ENCODE measurements around the gene SH3TC2. TPM values are rescaled to one million over a fixed set of nuclear protein-coding genes. Genes with fewer than 3 reads are reported as not detected.

Gene SH3TC2
- 1 to 10 TPM in 2 of 3 donors, under 1 TPM in 1; 0.48 to 9.4 (median 2.3) TPM for total RNA-seq

- Histone ChIP-seq H3K27me3 (no peaks in the 10 kb centered on the region), H3K9me3 (no peaks in the 10 kb centered on the region), H3K4me3 (no peak within 1 kb of the TSS), H3K27ac (peak within 1 kb of the TSS; percentile 65 to 81), H3K36me3 (no peaks in the 10 kb centered on the region), H3K4me1 (peaks cover 5 to 8% of the 10 kb centered on the region in 2 donors)
- no peak for TF ChIP-seq POLR2A (IDR thresholded peaks at IDR 0.05)
- no peak for TF ChIP-seq POLR2AphosphoS5 (IDR thresholded peaks at IDR 0.05)
- TF ChIP-seq, protein P1, sequence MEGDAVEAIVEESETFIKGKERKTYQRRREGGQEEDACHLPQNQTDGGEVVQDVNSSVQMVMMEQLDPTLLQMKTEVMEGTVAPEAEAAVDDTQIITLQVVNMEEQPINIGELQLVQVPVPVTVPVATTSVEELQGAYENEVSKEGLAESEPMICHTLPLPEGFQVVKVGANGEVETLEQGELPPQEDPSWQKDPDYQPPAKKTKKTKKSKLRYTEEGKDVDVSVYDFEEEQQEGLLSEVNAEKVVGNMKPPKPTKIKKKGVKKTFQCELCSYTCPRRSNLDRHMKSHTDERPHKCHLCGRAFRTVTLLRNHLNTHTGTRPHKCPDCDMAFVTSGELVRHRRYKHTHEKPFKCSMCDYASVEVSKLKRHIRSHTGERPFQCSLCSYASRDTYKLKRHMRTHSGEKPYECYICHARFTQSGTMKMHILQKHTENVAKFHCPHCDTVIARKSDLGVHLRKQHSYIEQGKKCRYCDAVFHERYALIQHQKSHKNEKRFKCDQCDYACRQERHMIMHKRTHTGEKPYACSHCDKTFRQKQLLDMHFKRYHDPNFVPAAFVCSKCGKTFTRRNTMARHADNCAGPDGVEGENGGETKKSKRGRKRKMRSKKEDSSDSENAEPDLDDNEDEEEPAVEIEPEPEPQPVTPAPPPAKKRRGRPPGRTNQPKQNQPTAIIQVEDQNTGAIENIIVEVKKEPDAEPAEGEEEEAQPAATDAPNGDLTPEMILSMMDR (IDR thresholded peaks at IDR 0.05) = no peak
- intact Hi-C loops (cut with DNase I; ENCODE audit: low total_unique reads) = no loop called here
- DNase-seq (ENCODE audit: low spot score in 2 of 2) = peak in 1 of 2 donors; percentile 48
Observed at GRCh38 chr5:149063017-149063687, at the start of gene SH3TC2. SH3TC2 (minus strand) TSS chr5:149063062; CDS start chr5:149063022, 40 bp downstream.

DNA sequence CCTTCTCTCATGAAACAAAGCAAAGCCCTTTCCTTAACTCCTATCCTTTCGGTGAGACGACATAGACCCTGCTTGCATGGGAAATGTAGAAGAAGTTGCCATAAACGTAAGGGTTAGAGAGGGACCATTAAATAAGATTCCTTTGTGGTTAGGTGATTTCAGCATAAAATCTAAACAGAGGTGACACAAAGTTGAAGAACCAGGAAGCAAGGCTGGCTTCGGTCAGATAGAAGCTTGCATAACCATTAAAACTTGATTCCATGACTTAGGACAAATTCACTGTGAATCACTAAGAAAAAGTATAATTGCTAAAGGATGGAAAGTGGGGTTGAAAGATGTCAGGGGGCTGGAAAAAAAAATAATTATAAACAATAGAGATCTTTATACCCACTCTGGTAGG lies 47.5 kb upstream of the SH3TC2 start:
- H3K4me1 ChIP-seq = no peaks in the 10 kb centered on the region
- no peaks in the 10 kb centered on the region for H3K27me3 ChIP-seq
- DNase-seq (ENCODE audit: low spot score in 2 of 2) = no peak
- H3K36me3 ChIP-seq = no peaks in the 10 kb centered on the region
- no peak overlapping the region for H3K27ac ChIP-seq
- H3K4me3 ChIP-seq = no peak overlapping the region
- no peaks in the 10 kb centered on the region for H3K9me3 ChIP-seq
- TF ChIP-seq POLR2AphosphoS5 (IDR thresholded peaks at IDR 0.05) (no peak), POLR2A (IDR thresholded peaks at IDR 0.05) (no peak)
- TF ChIP-seq, protein P1 (IDR thresholded peaks at IDR 0.05) = no peak
- intact Hi-C loops (cut with DNase I; ENCODE audit: low total_unique reads) = no loop called here

DNA sequence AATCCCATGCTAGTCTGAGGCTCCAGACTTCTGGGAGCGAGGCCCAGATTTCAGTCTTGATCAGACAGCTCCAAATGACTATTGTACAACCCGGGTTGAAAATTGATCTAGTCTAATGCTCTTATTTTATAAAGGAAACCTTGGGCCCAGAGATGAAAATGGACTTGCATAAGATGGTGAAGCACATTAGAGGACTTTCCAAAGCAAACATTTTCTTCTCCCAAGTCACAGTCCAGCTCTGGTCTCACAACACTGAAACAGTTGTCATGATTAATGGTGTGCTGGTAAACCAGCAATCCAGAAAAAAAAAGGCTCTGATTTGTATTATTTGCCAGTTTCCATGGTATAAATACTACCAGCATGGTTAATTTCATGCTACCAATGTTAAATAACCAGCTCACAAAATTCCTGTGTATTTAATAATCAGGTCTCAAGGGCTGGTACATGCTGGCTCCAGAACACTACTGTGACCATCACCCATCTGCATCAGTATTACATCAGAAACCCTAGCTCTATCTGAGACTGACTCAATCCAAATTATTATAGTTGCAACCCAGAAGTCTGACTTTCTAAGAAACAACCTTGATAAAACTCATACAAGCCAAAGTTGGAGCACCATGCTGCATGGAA lies 45.9 kb upstream of the SH3TC2 start:
- Histone ChIP-seq H3K36me3 (no peaks in the 10 kb centered on the region), H3K27ac (no peak overlapping the region), H3K27me3 (no peaks in the 10 kb centered on the region), H3K9me3 (no peaks in the 10 kb centered on the region), H3K4me1 (no peaks in the 10 kb centered on the region), H3K4me3 (no peak overlapping the region)
- intact Hi-C loops (cut with DNase I; ENCODE audit: low total_unique reads) = no loop called here
- TF ChIP-seq POLR2AphosphoS5 (IDR thresholded peaks at IDR 0.05) (no peak), POLR2A (IDR thresholded peaks at IDR 0.05) (no peak)
- TF ChIP-seq, protein P1 (IDR thresholded peaks at IDR 0.05) = no peak
- no peak for DNase-seq (ENCODE audit: low spot score in 2 of 2)

- Histone ChIP-seq H3K27me3 (no peaks in the 10 kb centered on the region), H3K4me3 (no peak overlapping the region), H3K4me1 (no peaks in the 10 kb centered on the region), H3K27ac (no peak overlapping the region), H3K36me3 (no peaks in the 10 kb centered on the region), H3K9me3 (peaks cover 22 to 24% of the 10 kb centered on the region in 2 donors)
- no peak for DNase-seq (ENCODE audit: low spot score in 2 of 2)
- TF ChIP-seq POLR2A (IDR thresholded peaks at IDR 0.05) (no peak), POLR2AphosphoS5 (IDR thresholded peaks at IDR 0.05) (no peak)
- intact Hi-C loops (cut with DNase I; ENCODE audit: low total_unique reads) = no loop called here
Observed at GRCh38 chr5:149100331-149100730, 37.5 kb upstream of the SH3TC2 start.

- H3K27ac ChIP-seq = no peak overlapping the region
- no peak overlapping the region for H3K4me3 ChIP-seq
- TF ChIP-seq, protein P1 (IDR thresholded peaks at IDR 0.05) = no peak
- TF ChIP-seq POLR2AphosphoS5 (IDR thresholded peaks at IDR 0.05) = no peak
- TF ChIP-seq POLR2A (IDR thresholded peaks at IDR 0.05) = no peak
- DNase-seq (ENCODE audit: low spot score in 2 of 2) = no peak
- H3K27me3 ChIP-seq = no peaks in the 10 kb centered on the region
- intact Hi-C loops (cut with DNase I; ENCODE audit: low total_unique reads) = no loop called here
- no peaks in the 10 kb centered on the region for H3K36me3 ChIP-seq
- no peaks in the 10 kb centered on the region for H3K4me1 ChIP-seq
- H3K9me3 ChIP-seq = peaks cover 22 to 24% of the 10 kb centered on the region in 2 donors
Observed at GRCh38 chr5:149099920-149100319, 37.1 kb upstream of the SH3TC2 start.

Data from breast epithelium (tissue), 4 donors.